ENCODE results near the gene C12orf50.
"Not testable (repeated sequence)": the region's sequence is repeated elsewhere in the genome, so short reads cannot be mapped to it uniquely, and the experiment has no call there.

The C12orf50 gene

DNA sequence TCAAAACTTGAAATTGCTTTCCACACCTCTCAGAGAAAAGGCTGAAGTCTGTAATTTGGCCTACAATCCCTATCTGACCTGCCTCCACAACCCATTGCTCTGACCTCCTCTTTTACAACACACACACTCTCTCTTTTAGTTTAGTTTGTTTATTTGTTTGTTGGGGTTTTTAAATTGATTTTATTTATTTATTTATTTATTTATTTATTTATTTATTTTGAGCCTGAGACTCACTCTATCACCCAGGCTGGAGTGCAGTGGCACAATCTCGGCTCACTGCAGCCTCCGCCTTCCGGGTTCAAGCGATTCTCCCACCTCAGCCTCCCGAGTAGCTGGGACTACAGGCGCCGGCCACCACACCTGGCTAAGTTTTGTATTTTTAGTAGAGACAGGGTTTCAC, 75.2 kb downstream of the C12orf50 start:
- POLR2A ChIA-PET, CTCF ChIA-PET: not testable (repeated sequence)

DNA sequence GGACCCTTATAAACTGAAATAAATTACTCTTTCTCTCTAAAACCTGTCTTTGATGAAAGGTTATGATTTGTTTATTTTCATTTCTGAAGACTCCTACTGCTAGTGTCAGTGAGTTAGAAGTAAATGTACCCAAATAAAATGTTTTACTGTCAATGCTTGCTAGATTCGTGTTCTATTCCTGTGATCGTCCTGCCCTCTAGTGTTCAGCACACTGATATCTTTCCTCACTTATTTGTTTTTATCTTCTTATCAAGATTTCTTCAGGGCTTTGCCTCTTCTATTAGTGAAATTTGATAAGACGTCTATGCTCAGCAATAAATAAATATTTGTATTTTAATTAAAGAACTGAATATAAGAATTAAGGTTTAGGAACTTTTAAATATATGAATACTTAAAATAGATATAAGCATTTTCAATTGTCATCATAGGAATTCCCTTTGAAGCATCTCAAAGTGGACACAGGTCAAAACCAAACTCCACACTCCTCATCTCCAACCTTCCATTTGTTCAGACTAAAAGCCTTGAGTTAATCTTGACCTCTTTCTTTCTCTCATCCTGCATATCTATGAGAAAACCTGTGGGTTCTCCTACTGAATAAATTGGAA, 75.8 kb downstream of the C12orf50 start:
- ChIA-PET POLR2A (no interaction called here), CTCF (interaction anchor here (0.7 to 1.7 kb wide), 3 partner anchors 9 to 751 kb away, joined by 3 to 5 read pairs (median 4); no protein-coding TSS in a partner anchor)
- TF ChIP-seq ZNF560 (tag by site-specific recombination; IDR thresholded peaks at IDR 0.05; ENCODE audit: borderline replicate concordance) (no peak), ZNF654 (tag by site-specific recombination; IDR thresholded peaks at IDR 0.05; ENCODE audit: low read depth) (peak; percentile 84), ZNF366 (tag by site-specific recombination; conservative IDR thresholded peaks at IDR 0.05) (no peak)
- Histone ChIP-seq H3K9me3 (ENCODE audit: control insufficient read depth, insufficient read depth, low read depth, low read length) (no peaks in the 10 kb centered on the region), H3K36me3 (ENCODE audit: control insufficient read depth in 2 of 2, insufficient read depth in 1 of 2, low read length in 2 of 2) (no peaks in the 10 kb centered on the region), H3K27ac (ENCODE audit: extremely low read depth, low read depth, low read length) (no peak overlapping the region), H3K4me3 (ENCODE audit: low read depth, low read length) (no peak overlapping the region), H3K4me1 (ENCODE audit: control insufficient read depth, insufficient read depth, low read length) (no peaks in the 10 kb centered on the region)

More for the DNA sequence above, 75.2 kb downstream of the C12orf50 start:
- not testable (repeated sequence) for H3K36me3 ChIP-seq (ENCODE audit: control insufficient read depth in 2 of 2, insufficient read depth in 1 of 2, low read length in 2 of 2); H3K4me1 ChIP-seq (ENCODE audit: control insufficient read depth, insufficient read depth, low read length); H3K4me3 ChIP-seq (ENCODE audit: low read depth, low read length); H3K9me3 ChIP-seq (ENCODE audit: control insufficient read depth, insufficient read depth, low read depth, low read length); H3K27ac ChIP-seq (ENCODE audit: extremely low read depth, low read depth, low read length)
- peak; percentile 61; the same call in 1 of the 2 replicates for TF ChIP-seq ZNF394 (tag by site-specific recombination; IDR thresholded peaks at IDR 0.05; ENCODE audit: borderline replicate concordance)
- peak; percentile 27; the same call in 1 of the 2 replicates for TF ChIP-seq ZNF623 (tag by site-specific recombination; IDR thresholded peaks at IDR 0.05)
- peak; percentile 44 for TF ChIP-seq ZNF555 (tag by site-specific recombination; conservative IDR thresholded peaks at IDR 0.05)
- TF ChIP-seq ZNF140 (tag by site-specific recombination; IDR thresholded peaks at IDR 0.05): peak; percentile 38; the same call in 1 of the 2 replicates
- TF ChIP-seq, protein P1, sequence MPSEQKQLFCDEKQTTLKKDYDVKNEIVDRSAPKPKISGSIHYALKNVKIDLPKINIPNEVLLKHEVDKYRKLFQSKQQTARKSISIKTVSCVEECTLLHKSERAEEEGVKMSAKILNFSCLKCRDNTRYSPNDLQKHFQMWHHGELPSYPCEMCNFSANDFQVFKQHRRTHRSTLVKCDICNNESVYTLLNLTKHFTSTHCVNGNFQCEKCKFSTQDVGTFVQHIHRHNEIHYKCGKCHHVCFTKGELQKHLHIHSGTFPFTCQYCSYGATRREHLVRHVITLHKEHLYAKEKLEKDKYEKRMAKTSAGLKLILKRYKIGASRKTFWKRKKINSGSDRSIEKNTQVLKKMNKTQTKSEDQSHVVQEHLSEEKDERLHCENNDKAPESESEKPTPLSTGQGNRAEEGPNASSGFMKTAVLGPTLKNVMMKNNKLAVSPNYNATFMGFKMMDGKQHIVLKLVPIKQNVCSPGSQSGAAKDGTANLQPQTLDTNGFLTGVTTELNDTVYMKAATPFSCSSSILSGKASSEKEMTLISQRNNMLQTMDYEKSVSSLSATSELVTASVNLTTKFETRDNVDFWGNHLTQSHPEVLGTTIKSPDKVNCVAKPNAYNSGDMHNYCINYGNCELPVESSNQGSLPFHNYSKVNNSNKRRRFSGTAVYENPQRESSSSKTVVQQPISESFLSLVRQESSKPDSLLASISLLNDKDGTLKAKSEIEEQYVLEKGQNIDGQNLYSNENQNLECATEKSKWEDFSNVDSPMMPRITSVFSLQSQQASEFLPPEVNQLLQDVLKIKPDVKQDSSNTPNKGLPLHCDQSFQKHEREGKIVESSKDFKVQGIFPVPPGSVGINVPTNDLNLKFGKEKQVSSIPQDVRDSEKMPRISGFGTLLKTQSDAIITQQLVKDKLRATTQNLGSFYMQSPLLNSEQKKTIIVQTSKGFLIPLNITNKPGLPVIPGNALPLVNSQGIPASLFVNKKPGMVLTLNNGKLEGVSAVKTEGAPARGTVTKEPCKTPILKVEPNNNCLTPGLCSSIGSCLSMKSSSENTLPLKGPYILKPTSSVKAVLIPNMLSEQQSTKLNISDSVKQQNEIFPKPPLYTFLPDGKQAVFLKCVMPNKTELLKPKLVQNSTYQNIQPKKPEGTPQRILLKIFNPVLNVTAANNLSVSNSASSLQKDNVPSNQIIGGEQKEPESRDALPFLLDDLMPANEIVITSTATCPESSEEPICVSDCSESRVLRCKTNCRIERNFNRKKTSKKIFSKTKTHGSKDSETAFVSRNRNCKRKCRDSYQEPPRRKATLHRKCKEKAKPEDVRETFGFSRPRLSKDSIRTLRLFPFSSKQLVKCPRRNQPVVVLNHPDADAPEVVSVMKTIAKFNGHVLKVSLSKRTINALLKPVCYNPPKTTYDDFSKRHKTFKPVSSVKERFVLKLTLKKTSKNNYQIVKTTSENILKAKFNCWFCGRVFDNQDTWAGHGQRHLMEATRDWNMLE (tag by site-specific recombination; conservative IDR thresholded peaks at IDR 0.05; ENCODE audit: low read depth): peak; percentile 65
- 0 out of 2 replicates have a peak, but pooled peaks have one; percentile 32 for TF ChIP-seq ZNF138 (tag by site-specific recombination; IDR thresholded peaks at IDR 0.05; ENCODE audit: borderline replicate concordance)
- TF ChIP-seq ZBTB8A (tag by site-specific recombination; IDR thresholded peaks at IDR 0.05): peak; percentile 30; the same call in 1 of the 2 replicates
- 0 out of 2 replicates have a peak, but pooled peaks have one; percentile 34 for TF ChIP-seq ZNF266 (tag by site-specific recombination; IDR thresholded peaks at IDR 0.05; ENCODE audit: low read depth)
- TF ChIP-seq, protein P2, sequence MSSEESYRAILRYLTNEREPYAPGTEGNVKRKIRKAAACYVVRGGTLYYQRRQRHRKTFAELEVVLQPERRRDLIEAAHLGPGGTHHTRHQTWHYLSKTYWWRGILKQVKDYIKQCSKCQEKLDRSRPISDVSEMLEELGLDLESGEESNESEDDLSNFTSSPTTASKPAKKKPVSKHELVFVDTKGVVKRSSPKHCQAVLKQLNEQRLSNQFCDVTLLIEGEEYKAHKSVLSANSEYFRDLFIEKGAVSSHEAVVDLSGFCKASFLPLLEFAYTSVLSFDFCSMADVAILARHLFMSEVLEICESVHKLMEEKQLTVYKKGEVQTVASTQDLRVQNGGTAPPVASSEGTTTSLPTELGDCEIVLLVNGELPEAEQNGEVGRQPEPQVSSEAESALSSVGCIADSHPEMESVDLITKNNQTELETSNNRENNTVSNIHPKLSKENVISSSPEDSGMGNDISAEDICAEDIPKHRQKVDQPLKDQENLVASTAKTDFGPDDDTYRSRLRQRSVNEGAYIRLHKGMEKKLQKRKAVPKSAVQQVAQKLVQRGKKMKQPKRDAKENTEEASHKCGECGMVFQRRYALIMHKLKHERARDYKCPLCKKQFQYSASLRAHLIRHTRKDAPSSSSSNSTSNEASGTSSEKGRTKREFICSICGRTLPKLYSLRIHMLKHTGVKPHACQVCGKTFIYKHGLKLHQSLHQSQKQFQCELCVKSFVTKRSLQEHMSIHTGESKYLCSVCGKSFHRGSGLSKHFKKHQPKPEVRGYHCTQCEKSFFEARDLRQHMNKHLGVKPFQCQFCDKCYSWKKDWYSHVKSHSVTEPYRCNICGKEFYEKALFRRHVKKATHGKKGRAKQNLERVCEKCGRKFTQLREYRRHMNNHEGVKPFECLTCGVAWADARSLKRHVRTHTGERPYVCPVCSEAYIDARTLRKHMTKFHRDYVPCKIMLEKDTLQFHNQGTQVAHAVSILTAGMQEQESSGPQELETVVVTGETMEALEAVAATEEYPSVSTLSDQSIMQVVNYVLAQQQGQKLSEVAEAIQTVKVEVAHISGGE (tag by site-specific recombination; conservative IDR thresholded peaks at IDR 0.05; ENCODE audit: low read depth): peak; percentile 46; the same call in 1 of the 2 replicates
- TF ChIP-seq ZNF426 (tag by site-specific recombination; IDR thresholded peaks at IDR 0.05): peak; percentile 51
